H1 (cell line): ENCODE data around the gene INSYN1. TPM values are rescaled to one million over a fixed set of nuclear protein-coding genes. Genes with fewer than 3 reads are reported as not detected.

ENCODE experiments used
- BACH1 ChIP-seq: IDR thresholded peaks from 2 replicates; pipeline ENCODE4 v1.6.1; 2012; ENCODE audit warnings: low read length, improper control_type of control experiment
- RBBP5 ChIP-seq: IDR thresholded peaks from 2 replicates; pipeline ENCODE4 v1.7.1; 2012; ENCODE audit warnings: low read depth, mild to moderate bottlenecking, inconsistent platforms, low read length, moderate library complexity, borderline replicate concordance
- SIRT6 ChIP-seq: IDR thresholded peaks from one replicate; pipeline ENCODE4 v1.7.1; 2012; ENCODE audit warnings: low read length, inconsistent platforms
- polyA plus RNA-seq, 7 experiments: library from polyadenylated mRNA; depleted of rRNA in 3 of 7; stranded (reverse) in 5 of 7; unstranded in 2 of 7; fragments of >200 nt in 5 of 7; fragments of 200-250 nt in 2 of 7; gene quantifications; 1 replicate in 5 of 7; 2 replicates in 1 of 7; 4 replicates in 1 of 7; pipeline versions ENCODE4 v1.2.1 to v1.2.3, GENCODE V29; 2011 to 2013; ENCODE audit warnings: missing spikeins in 2 of 7, mixed read lengths in 2 of 7
- total RNA-seq: library from RNA; stranded (reverse); fragmentation: NEBNext Ultra II Directional; extraction: Animal tissue kit (Norgen Biotek cat#: 25700); gene quantifications from 2 replicates; pipeline ENCODE4 v1.2.1, GENCODE V29; 2021

INSYN1 gene
- total and polyA plus RNA-seq, 2 of the 8 experiments (the other 6 are each of a cell fraction or from before 2014, with no cell fraction given): 7.2 to 10.2 TPM

DNA sequence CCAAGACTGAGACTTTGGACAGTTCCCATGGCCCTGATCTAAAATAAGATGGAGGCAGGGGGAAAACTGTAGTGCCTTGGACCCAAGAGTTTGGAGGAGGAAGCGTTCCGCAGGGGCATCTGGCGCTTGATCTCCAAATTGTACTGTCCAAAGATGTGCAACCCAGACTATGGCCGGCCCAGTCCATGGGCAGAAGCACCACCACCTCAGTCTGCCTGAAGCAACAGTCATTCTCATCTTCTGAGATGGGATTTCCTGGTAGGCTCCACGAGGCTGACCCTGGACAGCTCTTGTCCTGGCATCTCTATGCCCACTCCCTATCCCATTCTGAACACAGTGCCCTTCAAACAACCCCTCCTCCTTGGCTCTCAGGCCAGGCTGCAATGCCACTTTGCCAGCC is 3.6 kb downstream of the INSYN1 start (continued):
- TF ChIP-seq RBBP5: no peak
- TF ChIP-seq BACH1: no peak
- TF ChIP-seq SIRT6: no peak
- TF ChIP-seq, all 59 proteins: peak for 0
